GM23338 (cell line): ENCODE results near the gene BZW2.

Experiments used
- ETS1 ChIP-seq: IDR thresholded peaks from 2 replicates; pipeline ENCODE4 v1.6.1; 2016; ENCODE audit warnings: antibody characterized with exemption
- POLR2AphosphoS5 ChIP-seq: IDR thresholded peaks from 2 replicates; pipeline ENCODE4 v1.6.1; 2016; ENCODE audit warnings: antibody characterized with exemption, low read depth

DNA sequence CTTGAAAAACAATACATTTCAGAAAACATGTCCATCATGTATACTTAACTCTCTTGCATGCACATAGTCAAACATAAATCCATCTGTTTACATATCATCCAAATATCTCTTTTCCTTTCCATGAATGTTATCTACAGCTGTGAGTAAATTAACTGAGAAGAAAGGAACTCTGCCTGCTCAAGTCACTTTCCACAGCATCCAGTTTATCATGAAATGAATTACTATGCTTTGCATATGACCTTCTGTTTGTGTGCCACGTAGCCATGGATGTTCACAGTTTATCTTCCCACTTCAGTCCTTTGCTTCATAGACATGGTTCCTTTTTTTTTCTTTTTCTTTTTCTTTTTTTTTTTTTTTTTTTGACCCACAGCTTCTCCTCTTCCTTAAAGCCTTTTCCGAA is 39.6 kb downstream of the BZW2 start:
- TF ChIP-seq ETS1 (no peak), POLR2AphosphoS5 (no peak)
